Erythroblast (primary cell): ENCODE measurements around the gene TNFAIP8.

Experiments used
- GATA1 ChIP-seq: IDR thresholded peaks from 2 replicates; pipeline ENCODE4 v1.6.1; 2011; ENCODE audit warnings: low read depth, mild to moderate bottlenecking, control low read depth, low read length, moderate library complexity
- POLR2A ChIP-seq: IDR thresholded peaks from 2 replicates; pipeline ENCODE4 v1.6.1; 2011; ENCODE audit warnings: mild to moderate bottlenecking, low read length

DNA sequence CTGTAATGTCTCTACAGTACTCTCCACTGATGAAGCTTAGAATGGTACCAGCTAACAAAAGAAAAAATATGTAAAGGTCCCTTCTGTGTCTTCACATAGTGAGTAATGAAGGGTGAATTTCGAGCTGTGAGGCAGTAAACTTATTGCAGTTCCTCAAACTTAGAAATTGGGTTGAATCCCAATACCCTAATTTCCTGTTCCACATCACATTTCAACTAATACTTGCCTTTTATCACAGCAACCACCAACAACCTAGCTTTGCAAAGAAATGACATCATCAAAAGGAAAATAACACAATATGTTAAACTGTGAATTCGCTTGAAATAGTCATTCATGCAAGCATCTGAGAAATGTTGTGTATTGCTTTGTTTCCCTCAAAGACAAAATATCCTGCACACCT is 9.4 kb upstream of the TNFAIP8 start:
- TF ChIP-seq POLR2A (no peak), GATA1 (no peak)
